ENCODE results near the gene BAIAP2.

- TF ChIP-seq, protein P1, sequence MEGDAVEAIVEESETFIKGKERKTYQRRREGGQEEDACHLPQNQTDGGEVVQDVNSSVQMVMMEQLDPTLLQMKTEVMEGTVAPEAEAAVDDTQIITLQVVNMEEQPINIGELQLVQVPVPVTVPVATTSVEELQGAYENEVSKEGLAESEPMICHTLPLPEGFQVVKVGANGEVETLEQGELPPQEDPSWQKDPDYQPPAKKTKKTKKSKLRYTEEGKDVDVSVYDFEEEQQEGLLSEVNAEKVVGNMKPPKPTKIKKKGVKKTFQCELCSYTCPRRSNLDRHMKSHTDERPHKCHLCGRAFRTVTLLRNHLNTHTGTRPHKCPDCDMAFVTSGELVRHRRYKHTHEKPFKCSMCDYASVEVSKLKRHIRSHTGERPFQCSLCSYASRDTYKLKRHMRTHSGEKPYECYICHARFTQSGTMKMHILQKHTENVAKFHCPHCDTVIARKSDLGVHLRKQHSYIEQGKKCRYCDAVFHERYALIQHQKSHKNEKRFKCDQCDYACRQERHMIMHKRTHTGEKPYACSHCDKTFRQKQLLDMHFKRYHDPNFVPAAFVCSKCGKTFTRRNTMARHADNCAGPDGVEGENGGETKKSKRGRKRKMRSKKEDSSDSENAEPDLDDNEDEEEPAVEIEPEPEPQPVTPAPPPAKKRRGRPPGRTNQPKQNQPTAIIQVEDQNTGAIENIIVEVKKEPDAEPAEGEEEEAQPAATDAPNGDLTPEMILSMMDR (IDR thresholded peaks at IDR 0.05; ENCODE audit: low read length), result no peak
- no peak for TF ChIP-seq EZH2 (optimal IDR thresholded peaks at IDR 0.05; ENCODE audit: low read depth, low read length)
- TF ChIP-seq EZH2phosphoT487 (IDR thresholded peaks at IDR 0.05; ENCODE audit: low read length), result no peak
Observed at GRCh38 chr17:81046770-81047359, 11.9 kb downstream of the BAIAP2 start.
